Mucosa of stomach (tissue), 1 donor: ENCODE measurements around the gene SLC35F5.

ENCODE experiments used
- H3K27me3 ChIP-seq: one replicate; pipeline ENCODE4 v1.7.0; 2013; ENCODE audit warnings: mild to moderate bottlenecking, low read length; ENCODE audit not compliant: control insufficient read depth, insufficient read depth
- H3K36me3 ChIP-seq: one replicate; pipeline ENCODE4 v1.7.0; 2013; ENCODE audit warnings: low read length; ENCODE audit not compliant: control insufficient read depth, insufficient read depth
- H3K4me1 ChIP-seq: one replicate; pipeline ENCODE4 v1.7.0; 2013; ENCODE audit warnings: mild to moderate bottlenecking, low read length; ENCODE audit not compliant: control insufficient read depth, insufficient read depth
- H3K4me3 ChIP-seq: one replicate; pipeline ENCODE4 v1.7.0; 2013; ENCODE audit warnings: low read length
- H3K9ac ChIP-seq: one replicate; pipeline ENCODE4 v1.7.0; 2013; ENCODE audit warnings: mild to moderate bottlenecking, low read length, moderate library complexity
- H3K9me3 ChIP-seq: one replicate; pipeline ENCODE4 v1.7.0; 2013; ENCODE audit warnings: mild to moderate bottlenecking, low read length, moderate library complexity; ENCODE audit not compliant: control insufficient read depth
- donor health status: Pancreatic carcinoma.

SLC35F5 gene

GRCh38 chr2:113754160-113754559 is 2.3 kb downstream of the SLC35F5 start:
- H3K9me3 ChIP-seq: no peaks in the 10 kb centered on the region
- H3K4me3 ChIP-seq: no peak overlapping the region
- no peaks in the 10 kb centered on the region for H3K27me3 ChIP-seq
- H3K36me3 ChIP-seq: peaks cover 4% of the 10 kb centered on the region
- peaks cover 5% of the 10 kb centered on the region for H3K4me1 ChIP-seq
- no peak overlapping the region for H3K9ac ChIP-seq

GRCh38 chr2:113750385-113750784 is 6.1 kb downstream of the SLC35F5 start:
- Histone ChIP-seq H3K9ac (no peak overlapping the region), H3K9me3 (no peaks in the 10 kb centered on the region), H3K4me3 (no peak overlapping the region), H3K27me3 (no peaks in the 10 kb centered on the region), H3K4me1 (peaks cover 5% of the 10 kb centered on the region), H3K36me3 (peaks cover 4% of the 10 kb centered on the region)

- Histone ChIP-seq H3K9ac (no peak overlapping the region), H3K36me3 (peaks cover 4% of the 10 kb centered on the region), H3K4me3 (no peak overlapping the region), H3K4me1 (no peaks in the 10 kb centered on the region), H3K27me3 (no peaks in the 10 kb centered on the region), H3K9me3 (no peaks in the 10 kb centered on the region)
These were observed 15.4 kb downstream of the SLC35F5 start for GRCh38 chr2:113741091-113741490.

- Histone ChIP-seq H3K9ac (no peak overlapping the region), H3K4me3 (no peak overlapping the region), H3K9me3 (no peaks in the 10 kb centered on the region), H3K27me3 (no peaks in the 10 kb centered on the region), H3K36me3 (peaks cover 4% of the 10 kb centered on the region), H3K4me1 (no peaks in the 10 kb centered on the region)
These were observed 16.6 kb downstream of the SLC35F5 start for GRCh38 chr2:113739849-113740248.

GRCh38 chr2:113734185-113734584 is 22.3 kb downstream of the SLC35F5 start:
- Histone ChIP-seq H3K27me3 (no peaks in the 10 kb centered on the region), H3K4me1 (no peaks in the 10 kb centered on the region), H3K9me3 (no peaks in the 10 kb centered on the region), H3K36me3 (no peaks in the 10 kb centered on the region), H3K4me3 (no peak overlapping the region), H3K9ac (no peak overlapping the region)

GRCh38 chr2:113724010-113724409 is 32.4 kb downstream of the SLC35F5 start:
- no peak overlapping the region for H3K9ac ChIP-seq
- no peaks in the 10 kb centered on the region for H3K9me3 ChIP-seq
- peaks cover 5% of the 10 kb centered on the region for H3K36me3 ChIP-seq
- no peaks in the 10 kb centered on the region for H3K4me1 ChIP-seq
- no peaks in the 10 kb centered on the region for H3K27me3 ChIP-seq
- H3K4me3 ChIP-seq: no peak overlapping the region

- no peak overlapping the region for H3K9ac ChIP-seq
- H3K27me3 ChIP-seq: no peaks in the 10 kb centered on the region
- no peaks in the 10 kb centered on the region for H3K9me3 ChIP-seq
- H3K4me3 ChIP-seq: no peak overlapping the region
- peaks cover 5% of the 10 kb centered on the region for H3K36me3 ChIP-seq
- H3K4me1 ChIP-seq: no peaks in the 10 kb centered on the region
These were observed 33.0 kb downstream of the SLC35F5 start for GRCh38 chr2:113723411-113723810.

GRCh38 chr2:113720167-113720566 is 36.3 kb downstream of the SLC35F5 start:
- Histone ChIP-seq H3K27me3 (no peaks in the 10 kb centered on the region), H3K9ac (no peak overlapping the region), H3K4me1 (no peaks in the 10 kb centered on the region), H3K4me3 (no peak overlapping the region), H3K36me3 (peaks cover 4% of the 10 kb centered on the region), H3K9me3 (no peaks in the 10 kb centered on the region)

- no peaks in the 10 kb centered on the region for H3K27me3 ChIP-seq
- H3K36me3 ChIP-seq: no peaks in the 10 kb centered on the region
- H3K9me3 ChIP-seq: no peaks in the 10 kb centered on the region
- H3K4me3 ChIP-seq: no peak overlapping the region
- no peak overlapping the region for H3K9ac ChIP-seq
- H3K4me1 ChIP-seq: no peaks in the 10 kb centered on the region
These were observed 40.2 kb downstream of the SLC35F5 start for GRCh38 chr2:113716291-113716690.

GRCh38 chr2:113712941-113713340 is 43.5 kb downstream of the SLC35F5 start:
- Histone ChIP-seq H3K9ac (no peak overlapping the region), H3K4me3 (no peak overlapping the region), H3K9me3 (no peaks in the 10 kb centered on the region), H3K27me3 (no peaks in the 10 kb centered on the region), H3K36me3 (no peaks in the 10 kb centered on the region), H3K4me1 (no peaks in the 10 kb centered on the region)

- H3K36me3 ChIP-seq: no peaks in the 10 kb centered on the region
These were observed 44.6 kb downstream of the SLC35F5 start for GRCh38 chr2:113711851-113712250.

GRCh38 chr2:113709022-113709421 is 47.4 kb downstream of the SLC35F5 start:
- Histone ChIP-seq H3K36me3 (no peaks in the 10 kb centered on the region), H3K9ac (no peak overlapping the region), H3K4me3 (no peak overlapping the region), H3K27me3 (no peaks in the 10 kb centered on the region), H3K4me1 (no peaks in the 10 kb centered on the region), H3K9me3 (no peaks in the 10 kb centered on the region)

More at GRCh38 chr2:113711851-113712250, 44.6 kb downstream of the SLC35F5 start:
- H3K4me3 ChIP-seq: no peak overlapping the region
- no peaks in the 10 kb centered on the region for H3K9me3 ChIP-seq
- H3K27me3 ChIP-seq: no peaks in the 10 kb centered on the region
- no peak overlapping the region for H3K9ac ChIP-seq
- H3K4me1 ChIP-seq: no peaks in the 10 kb centered on the region

GRCh38 chr2:113707106-113707505 is 49.3 kb downstream of the SLC35F5 start:
- Histone ChIP-seq H3K9ac (no peak overlapping the region), H3K4me1 (no peaks in the 10 kb centered on the region)

More at GRCh38 chr2:113707106-113707505, 49.3 kb downstream of the SLC35F5 start:
- H3K36me3 ChIP-seq: no peaks in the 10 kb centered on the region
- H3K9me3 ChIP-seq: no peaks in the 10 kb centered on the region
- no peak overlapping the region for H3K4me3 ChIP-seq
- H3K27me3 ChIP-seq: no peaks in the 10 kb centered on the region
